IMR-90 (cell line): Measurements from ENCODE around the gene COX8C. TPM values are rescaled to one million over a fixed set of nuclear protein-coding genes. Genes with fewer than 3 reads are reported as not detected.

Source experiments
- ATAC-seq: fragments of 200-7000 bp; cut with Tn5 transposase; 2 replicates; pipeline ENCODE4 v1.9.1; 2020; ENCODE audit warnings: low read depth, mild to moderate bottlenecking, moderate library complexity
- BruUV-seq: library from RNA; stranded (reverse); fragments of 400-500 nt; replicated peaks from 2 replicates; lab custom pipeline; 2021; lab: Mats Ljungman, UMichigan
- CTCF ChIA-PET: fragments of 300-600 bp; formaldehyde crosslinking; extraction: SDS; loops from one replicate; lab custom pipeline; 2021; ENCODE audit warnings: antibody characterized with exemption; lab: Yijun Ruan, JAX
- POLR2A ChIA-PET: fragments of 300-600 bp; sonication (Branson Sonifier 250); formaldehyde crosslinking; loops from one replicate; lab custom pipeline; 2022; ENCODE audit warnings: antibody characterized with exemption; ENCODE audit not compliant: unreplicated experiment; lab: Charles Lee
- DNase-seq: peaks from one replicate; pipeline ENCODE4 v3.0.0; 2013
- H2AFZ ChIP-seq: replicated peaks from 2 replicates; pipeline ENCODE3; 2013; ENCODE audit warnings: low read length, mild to moderate bottlenecking; ENCODE audit not compliant: poor library complexity
- H2AK5ac ChIP-seq: 2 replicates; pipeline ENCODE4 v1.6.1; 2013; ENCODE audit warnings: low read depth, low read length, inconsistent platforms
- H2AK9ac ChIP-seq: replicated peaks from 2 replicates; pipeline ENCODE3; 2013; ENCODE audit warnings: mild to moderate bottlenecking, low read depth, low read length, moderate library complexity; ENCODE audit not compliant: poor library complexity
- H2BK120ac ChIP-seq: 2 replicates; pipeline ENCODE4 v1.6.1; 2013; ENCODE audit warnings: low read depth, low read length, inconsistent platforms
- H2BK15ac ChIP-seq: 3 replicates; pipeline ENCODE4 v1.6.1; 2013; ENCODE audit warnings: low read depth, low read length, inconsistent platforms
- H2BK20ac ChIP-seq: 2 replicates; pipeline ENCODE4 v1.6.1; 2013; ENCODE audit warnings: low read depth, mild to moderate bottlenecking, inconsistent platforms, low read length, moderate library complexity
- H2BK5ac ChIP-seq: 2 replicates; pipeline ENCODE4 v1.6.1; 2013; ENCODE audit warnings: mild to moderate bottlenecking, low read depth, low read length, inconsistent platforms; ENCODE audit not compliant: poor library complexity, severe bottlenecking
- H3K14ac ChIP-seq: replicated peaks from 2 replicates; pipeline ENCODE4 v1.6.1; 2013; ENCODE audit warnings: low read depth, low read length, inconsistent platforms
- H3K18ac ChIP-seq: 2 replicates; pipeline ENCODE4 v1.6.1; 2013; ENCODE audit warnings: low read depth, low read length, control low read depth
- H3K23ac ChIP-seq: 2 replicates; pipeline ENCODE4 v1.6.1; 2013; ENCODE audit warnings: low read depth, low read length, inconsistent platforms
- H3K27ac ChIP-seq: 2 replicates; pipeline ENCODE4 v1.5.1; 2013; ENCODE audit warnings: mild to moderate bottlenecking, control low read depth, low read length; ENCODE audit not compliant: insufficient read depth
- H3K27me3 ChIP-seq: 2 replicates; pipeline ENCODE4 v1.6.1; 2013; ENCODE audit warnings: low read length; ENCODE audit not compliant: control insufficient read depth, insufficient read depth
- H3K36me3 ChIP-seq: 2 replicates; pipeline ENCODE4 v1.6.1; 2013; ENCODE audit warnings: low read length, mixed read lengths; ENCODE audit not compliant: control insufficient read depth, insufficient read depth
- H3K4ac ChIP-seq: 2 replicates; pipeline ENCODE4 v1.6.1; 2013; ENCODE audit warnings: low read depth, low read length, inconsistent platforms
- H3K4me1 ChIP-seq: 2 replicates; pipeline ENCODE4 v1.6.1; 2013; ENCODE audit warnings: low read length, mixed read lengths; ENCODE audit not compliant: control insufficient read depth, insufficient read depth
- H3K4me2 ChIP-seq: 2 replicates; pipeline ENCODE4 v1.6.1; 2013; ENCODE audit warnings: low read depth, mild to moderate bottlenecking, control low read depth, low read length, moderate library complexity
- H3K4me3 ChIP-seq: 2 replicates; pipeline ENCODE4 v1.5.1; 2013; ENCODE audit warnings: low read depth, mild to moderate bottlenecking, control low read depth, low read length, moderate library complexity; ENCODE audit not compliant: insufficient read depth
- H3K56ac ChIP-seq: 2 replicates; pipeline ENCODE4 v1.6.1; 2013; ENCODE audit warnings: low read length, inconsistent platforms; ENCODE audit not compliant: insufficient read depth; ENCODE audit errors: extremely low read depth
- H3K79me1 ChIP-seq, 2 experiments: 2 replicates each; pipeline ENCODE4 v1.6.1; 2013; ENCODE audit warnings: low read length in 2 of 2, inconsistent platforms in 1 of 2, low read depth in 1 of 2
- H3K9ac ChIP-seq: 2 replicates; pipeline ENCODE4 v1.6.1; 2013; ENCODE audit warnings: low read depth, low read length, control low read depth
- H3K9me1 ChIP-seq: 2 replicates; pipeline ENCODE4 v1.6.1; 2013; ENCODE audit warnings: low read length, inconsistent platforms; ENCODE audit not compliant: insufficient read depth
- H3K9me3 ChIP-seq: 2 replicates; pipeline ENCODE4 v1.6.1; 2013; ENCODE audit warnings: low read length; ENCODE audit not compliant: control insufficient read depth, insufficient read depth
- H4K20me1 ChIP-seq: 2 replicates; pipeline ENCODE4 v1.6.1; 2013; ENCODE audit warnings: low read length, inconsistent platforms; ENCODE audit not compliant: insufficient read depth
- H4K5ac ChIP-seq: 2 replicates; pipeline ENCODE4 v1.6.1; 2013; ENCODE audit warnings: mild to moderate bottlenecking, low read depth, low read length, control low read depth
- H4K8ac ChIP-seq, 2 experiments: 2 replicates each; pipeline ENCODE4 v1.6.1; 2013; ENCODE audit warnings: low read depth in 2 of 2, low read length in 2 of 2, control low read depth in 1 of 2, inconsistent platforms in 1 of 2
- H4K91ac ChIP-seq: 2 replicates; pipeline ENCODE4 v1.6.1; 2013; ENCODE audit warnings: low read depth, low read length, inconsistent platforms; ENCODE audit not compliant: insufficient read depth
- BHLHE40 ChIP-seq: fragments of 150-350 bp; IDR thresholded peaks from 2 replicates; pipeline ENCODE4 v1.6.1; 2016; ENCODE audit warnings: mild to moderate bottlenecking, low read depth, low read length
- CEBPB ChIP-seq: IDR thresholded peaks from 2 replicates; pipeline ENCODE4 v1.6.1; 2012; ENCODE audit warnings: low read depth, low read length, improper control_type of control experiment
- CHD1 ChIP-seq: IDR thresholded peaks from 2 replicates; pipeline ENCODE4 v1.6.1; 2012; ENCODE audit warnings: low read depth, low read length, improper control_type of control experiment
- FOS ChIP-seq: fragments of 150-350 bp; IDR thresholded peaks from 2 replicates; pipeline ENCODE4 v1.6.1; 2016; ENCODE audit warnings: low read depth, low read length
- MAFK ChIP-seq: IDR thresholded peaks from 2 replicates; pipeline ENCODE4 v1.6.1; 2012; ENCODE audit warnings: low read depth, low read length, improper control_type of control experiment
- MAZ ChIP-seq: IDR thresholded peaks from 2 replicates; pipeline ENCODE4 v1.6.1; 2012; ENCODE audit warnings: low read depth, mild to moderate bottlenecking, low read length, improper control_type of control experiment, moderate library complexity, borderline replicate concordance
- MXI1 ChIP-seq: IDR thresholded peaks from 2 replicates; pipeline ENCODE4 v1.6.1; 2012; ENCODE audit warnings: low read depth, mild to moderate bottlenecking, low read length, moderate library complexity, borderline replicate concordance
- NFE2L2 ChIP-seq: fragments of 150-350 bp; IDR thresholded peaks from 2 replicates; pipeline ENCODE4 v1.6.1; 2016; ENCODE audit warnings: low read depth, mild to moderate bottlenecking, low read length
- POLR2A ChIP-seq: IDR thresholded peaks from 2 replicates; pipeline ENCODE4 v1.6.1; 2012; ENCODE audit warnings: mild to moderate bottlenecking, low read depth, low read length
- RAD21 ChIP-seq: IDR thresholded peaks from 2 replicates; pipeline ENCODE4 v1.6.1; 2012; ENCODE audit warnings: low read length, improper control_type of control experiment
- RCOR1 ChIP-seq: IDR thresholded peaks from 2 replicates; pipeline ENCODE4 v1.6.1; 2012; ENCODE audit warnings: mild to moderate bottlenecking, low read length, improper control_type of control experiment; ENCODE audit not compliant: insufficient replicate concordance
- RFX5 ChIP-seq: IDR thresholded peaks from 2 replicates; pipeline ENCODE4 v1.8.0; 2012; ENCODE audit warnings: low read depth, mild to moderate bottlenecking, low read length, moderate library complexity
- SMC3 ChIP-seq: fragments of 150-350 bp; IDR thresholded peaks from 2 replicates; pipeline ENCODE4 v1.6.1; 2016; ENCODE audit warnings: low read depth, mild to moderate bottlenecking, antibody characterized with exemption, low read length, moderate library complexity
- WGBS, 2 experiments: methylation state at CpG; one replicate each; pipeline versions ENCODE4 v1.1.5 to v1.1.7; 2013; ENCODE audit warnings: missing lambda C conversion rate in 2 of 2; ENCODE audit not compliant: insufficient read length in 1 of 2; ENCODE audit errors: extremely low coverage in 2 of 2; 5-methylcytosine and 5-hydroxymethylcytosine counted together
- dilution Hi-C: fragments of 300-500 bp; cut with HindIII; formaldehyde crosslinking; loops from one replicate; pipeline ENCODE4 v1.14.3; 2018; ENCODE audit warnings: low sequenced_read_pairs; ENCODE audit not compliant: unreplicated experiment
- in situ Hi-C: fragments of 300-500 bp; cut with MboI; formaldehyde crosslinking; loops from 3 replicates; pipeline ENCODE4 v1.14.3; 2019; ENCODE audit warnings: low sequenced_read_pairs, inconsistent platforms, mixed read lengths
- intact Hi-C: fragments of 100-400 bp; cut with micrococcal nuclease; formaldehyde crosslinking; loops from 2 replicates; pipeline ENCODE4 v1.10.0; 2022
- polyA plus RNA-seq, 3 experiments: library from polyadenylated mRNA; depleted of rRNA; stranded (reverse); fragments of >200 nt; gene quantifications; 2 replicates each; pipeline ENCODE4 v1.2.3, GENCODE V29; 2012; ENCODE audit warnings: low replicate concordance in 1 of 3
- total RNA-seq: library from RNA; depleted of rRNA; stranded (reverse); fragments of >200 nt; gene quantifications from 2 replicates; pipeline ENCODE4 v1.2.3, GENCODE V29; 2012
- TF ChIP-seq, protein P1 (sequence below): fragments of 150-350 bp; IDR thresholded peaks from 2 replicates; pipeline ENCODE4 v1.6.1; 2016; ENCODE audit warnings: low read depth, mild to moderate bottlenecking, low read length, moderate library complexity, borderline replicate concordance
- TF ChIP-seq, protein P2 (sequence below): conservative IDR thresholded peaks from 2 replicates; pipeline ENCODE4 v1.5.1; 2012; ENCODE audit warnings: mild to moderate bottlenecking, low read depth, low read length, improper control_type of control experiment
- TF ChIP-seq, protein P3 (sequence below): fragments of 150-350 bp; IDR thresholded peaks from 2 replicates; pipeline ENCODE4 v1.6.1; 2017; ENCODE audit warnings: mild to moderate bottlenecking, antibody characterized with exemption, low read length, low read depth

COX8C gene
- total and polyA plus RNA-seq, 2 of the 4 experiments (the other 2 are of a cell fraction): not detected

DNA sequence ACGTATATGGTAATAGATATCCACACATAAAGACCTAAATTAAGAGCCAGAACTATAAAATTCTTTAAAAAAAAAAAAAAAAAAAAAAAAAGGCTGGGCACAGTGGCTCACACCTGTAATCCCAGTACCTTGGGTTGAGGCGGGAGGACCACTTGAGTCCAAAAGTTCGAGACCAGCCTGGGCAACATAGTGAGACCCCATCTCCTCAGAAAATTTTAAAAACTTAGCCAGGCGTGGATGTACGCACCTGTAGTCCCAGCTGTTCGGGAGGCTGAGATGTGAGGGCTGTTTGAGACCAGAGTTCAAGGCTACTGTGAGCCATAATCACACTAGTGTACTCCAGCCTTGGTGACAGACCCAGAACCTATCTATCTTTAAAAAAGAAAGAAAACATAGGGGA is 18.4 kb upstream of the COX8C start:
- Histone ChIP-seq H2AFZ (no peak overlapping the region), H2AK9ac (no peak overlapping the region), H2AK5ac (no peak overlapping the region), H3K4me3 (no peak overlapping the region), H3K9ac (no peak overlapping the region), H3K4me2 (no peak overlapping the region), H3K36me3 (no peaks in the 10 kb centered on the region; the same call in 1 of the 2 replicates), H4K91ac (no peak overlapping the region), H3K23ac (no peak overlapping the region), H3K4ac (no peak overlapping the region), H3K27ac (no peak overlapping the region), H4K5ac (no peak overlapping the region), H3K18ac (no peak overlapping the region), H4K8ac (no peak overlapping the region), H3K9me1 (no peaks in the 10 kb centered on the region), H2BK120ac (no peak overlapping the region), H3K4me1 (no peaks in the 10 kb centered on the region), H2BK5ac (no peak overlapping the region), H2BK15ac (no peak overlapping the region), H3K56ac (no peak overlapping the region), H3K79me1 (peaks cover 0 to 51% of the 10 kb centered on the region in 2 experiments; a peak in 2 of 4 replicates), H4K20me1 (peaks cover 56% of the 10 kb centered on the region), H2BK20ac (no peak overlapping the region), H3K14ac (no peak overlapping the region), H3K9me3 (no peaks in the 10 kb centered on the region), H3K27me3 (no peaks in the 10 kb centered on the region)
- no peak for DNase-seq
- CTCF ChIA-PET: no interaction called here
- dilution Hi-C loops: no loop called here
- in situ Hi-C loops: no loop called here
- WGBS, 2 experiments: no CpG with 5 or more reads among the region's 6 CpGs
- POLR2A ChIA-PET: no interaction called here
- ATAC-seq: no peak
- intact Hi-C loops: no loop called here
- no TSS peak for BruUV-seq
- TF ChIP-seq POLR2A: no peak
- TF ChIP-seq BHLHE40: no peak
- no peak for TF ChIP-seq CHD1
- no peak for TF ChIP-seq MAFK
- TF ChIP-seq MXI1: no peak
- no peak for TF ChIP-seq MAZ
- no peak for TF ChIP-seq RFX5
- no peak for TF ChIP-seq RCOR1
- no peak for TF ChIP-seq SMC3
- TF ChIP-seq, protein P1, sequence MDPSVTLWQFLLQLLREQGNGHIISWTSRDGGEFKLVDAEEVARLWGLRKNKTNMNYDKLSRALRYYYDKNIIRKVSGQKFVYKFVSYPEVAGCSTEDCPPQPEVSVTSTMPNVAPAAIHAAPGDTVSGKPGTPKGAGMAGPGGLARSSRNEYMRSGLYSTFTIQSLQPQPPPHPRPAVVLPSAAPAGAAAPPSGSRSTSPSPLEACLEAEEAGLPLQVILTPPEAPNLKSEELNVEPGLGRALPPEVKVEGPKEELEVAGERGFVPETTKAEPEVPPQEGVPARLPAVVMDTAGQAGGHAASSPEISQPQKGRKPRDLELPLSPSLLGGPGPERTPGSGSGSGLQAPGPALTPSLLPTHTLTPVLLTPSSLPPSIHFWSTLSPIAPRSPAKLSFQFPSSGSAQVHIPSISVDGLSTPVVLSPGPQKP: no peak
- TF ChIP-seq, protein P2, sequence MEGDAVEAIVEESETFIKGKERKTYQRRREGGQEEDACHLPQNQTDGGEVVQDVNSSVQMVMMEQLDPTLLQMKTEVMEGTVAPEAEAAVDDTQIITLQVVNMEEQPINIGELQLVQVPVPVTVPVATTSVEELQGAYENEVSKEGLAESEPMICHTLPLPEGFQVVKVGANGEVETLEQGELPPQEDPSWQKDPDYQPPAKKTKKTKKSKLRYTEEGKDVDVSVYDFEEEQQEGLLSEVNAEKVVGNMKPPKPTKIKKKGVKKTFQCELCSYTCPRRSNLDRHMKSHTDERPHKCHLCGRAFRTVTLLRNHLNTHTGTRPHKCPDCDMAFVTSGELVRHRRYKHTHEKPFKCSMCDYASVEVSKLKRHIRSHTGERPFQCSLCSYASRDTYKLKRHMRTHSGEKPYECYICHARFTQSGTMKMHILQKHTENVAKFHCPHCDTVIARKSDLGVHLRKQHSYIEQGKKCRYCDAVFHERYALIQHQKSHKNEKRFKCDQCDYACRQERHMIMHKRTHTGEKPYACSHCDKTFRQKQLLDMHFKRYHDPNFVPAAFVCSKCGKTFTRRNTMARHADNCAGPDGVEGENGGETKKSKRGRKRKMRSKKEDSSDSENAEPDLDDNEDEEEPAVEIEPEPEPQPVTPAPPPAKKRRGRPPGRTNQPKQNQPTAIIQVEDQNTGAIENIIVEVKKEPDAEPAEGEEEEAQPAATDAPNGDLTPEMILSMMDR: no peak
- TF ChIP-seq NFE2L2: no peak
- TF ChIP-seq CEBPB: no peak
- TF ChIP-seq FOS: no peak
- TF ChIP-seq, protein P3, sequence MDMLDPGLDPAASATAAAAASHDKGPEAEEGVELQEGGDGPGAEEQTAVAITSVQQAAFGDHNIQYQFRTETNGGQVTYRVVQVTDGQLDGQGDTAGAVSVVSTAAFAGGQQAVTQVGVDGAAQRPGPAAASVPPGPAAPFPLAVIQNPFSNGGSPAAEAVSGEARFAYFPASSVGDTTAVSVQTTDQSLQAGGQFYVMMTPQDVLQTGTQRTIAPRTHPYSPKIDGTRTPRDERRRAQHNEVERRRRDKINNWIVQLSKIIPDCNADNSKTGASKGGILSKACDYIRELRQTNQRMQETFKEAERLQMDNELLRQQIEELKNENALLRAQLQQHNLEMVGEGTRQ: no peak
- no peak for TF ChIP-seq RAD21
